ENCODE data around the gene PI4KB.
A peak's percentile ranks its signal among the peaks of the same experiment; 100 is the strongest.

The PI4KB gene

GRCh38 chr1:151311011-151311410 lies 16.2 kb downstream of the PI4KB start:
- DNase-seq = no peak

DNA sequence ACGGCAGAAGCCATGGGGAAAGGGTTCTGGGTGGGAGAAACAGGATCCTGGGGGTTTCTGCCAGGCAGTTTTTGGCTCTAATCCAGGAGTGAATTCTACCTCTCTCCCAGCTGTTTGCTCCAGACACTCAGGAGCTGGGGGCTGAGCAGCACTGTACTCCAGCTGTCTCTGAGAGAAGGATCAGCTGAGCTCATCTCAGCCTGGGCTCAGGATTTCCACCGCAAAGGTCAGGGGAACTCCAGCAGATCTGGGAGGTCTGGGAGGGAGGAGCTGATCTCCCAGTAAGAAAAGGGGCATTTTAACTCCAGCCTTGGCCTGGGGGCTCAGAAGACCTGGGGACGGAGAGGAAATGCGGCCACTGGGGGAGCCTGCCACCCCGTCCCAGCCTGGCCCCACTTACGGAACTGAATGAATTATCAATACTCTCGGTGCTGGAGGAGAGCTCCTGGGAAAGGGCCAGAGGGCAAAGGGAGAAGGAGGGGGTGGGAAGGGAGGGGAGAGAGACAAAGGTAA lies 17.3 kb downstream of the PI4KB start:
- no peak for DNase-seq

- DNase-seq = no peak
Measured at GRCh38 chr1:151294742-151295462, 32.3 kb downstream of the PI4KB start.

- no peak for DNase-seq
Measured at GRCh38 chr1:151293093-151293492, 34.1 kb downstream of the PI4KB start.

DNA sequence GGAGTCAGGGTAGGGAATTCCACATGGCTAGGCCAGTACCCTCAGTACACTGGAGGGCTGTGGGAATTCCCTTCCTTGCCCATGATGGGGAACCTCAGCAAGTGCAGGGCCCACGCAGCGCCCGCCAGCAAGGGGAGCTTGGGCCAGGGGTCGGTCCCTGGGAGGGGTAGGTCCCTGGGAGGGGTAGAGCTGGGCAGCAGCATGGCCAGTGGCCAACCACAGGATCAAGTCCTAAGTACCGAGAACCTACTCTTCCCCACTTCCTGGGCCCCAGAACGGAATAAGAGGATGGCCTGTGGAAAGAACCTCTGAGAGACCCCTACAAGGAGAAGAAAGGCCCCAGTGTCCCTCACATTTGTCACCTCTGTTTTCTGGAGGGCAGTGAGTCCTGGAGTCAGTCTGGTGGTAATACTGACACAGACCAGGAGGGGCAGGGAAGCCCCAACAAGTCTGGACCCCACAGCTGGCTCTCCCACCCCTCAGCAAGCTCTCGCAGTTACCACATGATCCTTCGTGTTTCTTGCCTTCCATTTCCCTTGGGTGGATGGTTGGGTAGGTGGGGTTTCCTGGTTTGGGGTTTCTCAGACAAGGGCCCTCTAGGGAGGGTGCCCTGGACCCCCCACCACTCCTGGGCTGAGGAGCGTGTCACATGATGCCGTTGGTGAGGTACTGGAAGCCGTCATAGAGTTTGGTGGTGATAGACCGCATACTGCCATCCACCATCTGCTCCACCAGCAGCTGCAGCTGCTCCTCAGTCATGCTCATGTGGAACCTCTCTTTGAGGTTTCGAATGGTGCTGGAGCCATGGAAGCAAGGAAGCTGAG lies 34.8 kb downstream of the PI4KB start:
- no peak for DNase-seq

DNA sequence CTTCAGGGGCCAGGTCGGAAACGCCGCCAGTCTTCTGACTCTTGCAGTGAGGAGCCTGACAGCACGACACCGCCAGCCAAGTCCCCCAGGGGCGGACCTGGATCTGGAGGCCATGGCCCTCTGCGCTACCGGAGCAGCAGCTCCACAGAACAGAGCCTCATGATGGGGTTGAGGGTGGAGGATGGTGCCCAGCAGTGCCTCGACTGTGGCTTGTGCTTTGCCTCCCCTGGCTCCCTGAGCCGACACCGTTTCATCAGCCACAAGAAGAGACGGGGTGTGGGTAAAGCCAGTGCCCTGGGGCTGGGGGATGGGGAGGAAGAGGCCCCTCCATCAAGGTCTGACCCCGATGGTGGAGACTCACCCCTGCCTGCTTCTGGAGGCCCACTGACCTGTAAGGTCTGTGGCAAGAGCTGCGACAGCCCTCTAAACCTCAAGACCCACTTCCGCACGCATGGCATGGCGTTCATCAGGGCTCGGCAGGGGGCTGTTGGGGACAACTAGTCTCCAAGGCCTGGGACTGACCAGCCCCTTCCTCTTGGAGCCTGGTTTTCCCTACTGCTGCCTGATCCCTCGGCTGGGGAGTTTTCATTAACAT lies 36.4 kb downstream of the PI4KB start:
- DNase-seq = no peak

GRCh38 chr1:151289991-151290708 lies 37.1 kb downstream of the PI4KB start:
- no peak for DNase-seq

DNA sequence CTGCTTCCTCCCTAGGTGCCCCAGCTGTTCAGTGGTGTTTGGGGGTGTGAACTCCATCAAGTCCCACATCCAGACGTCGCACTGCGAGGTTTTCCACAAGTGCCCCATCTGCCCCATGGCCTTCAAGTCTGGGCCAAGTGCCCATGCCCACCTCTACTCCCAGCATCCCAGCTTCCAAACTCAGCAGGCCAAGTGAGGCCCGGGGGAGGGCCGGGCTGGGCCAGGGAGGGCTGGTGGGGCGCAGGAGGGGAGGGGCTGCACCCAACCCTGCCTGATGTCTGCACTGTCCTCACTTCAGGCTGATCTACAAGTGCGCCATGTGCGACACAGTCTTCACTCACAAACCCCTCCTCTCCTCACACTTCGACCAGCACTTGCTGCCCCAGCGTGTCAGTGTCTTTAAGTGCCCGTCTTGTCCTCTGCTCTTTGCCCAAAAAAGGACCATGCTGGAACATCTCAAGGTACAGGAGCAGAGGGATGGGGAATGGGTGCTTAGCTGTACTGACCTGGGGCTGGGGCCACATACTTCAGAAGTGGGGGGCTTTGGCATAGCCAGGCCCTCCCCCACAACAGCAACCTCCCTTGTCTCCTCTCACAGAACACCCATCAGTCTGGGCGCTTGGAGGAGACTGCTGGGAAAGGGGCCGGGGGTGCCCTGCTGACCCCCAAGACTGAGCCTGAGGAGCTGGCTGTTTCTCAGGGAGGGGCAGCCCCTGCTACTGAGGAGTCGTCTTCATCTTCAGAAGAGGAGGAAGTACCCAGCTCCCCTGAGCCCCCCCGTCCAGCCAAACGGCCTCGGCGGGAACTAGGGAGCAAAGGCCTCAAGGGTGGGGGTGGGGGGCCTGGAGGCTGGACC lies 37.9 kb downstream of the PI4KB start:
- no peak for DNase-seq

- DNase-seq = no peak
Measured at GRCh38 chr1:151288502-151288901, 38.7 kb downstream of the PI4KB start.

- DNase-seq = no peak
Measured at GRCh38 chr1:151287767-151288500, 39.3 kb downstream of the PI4KB start.

DNA sequence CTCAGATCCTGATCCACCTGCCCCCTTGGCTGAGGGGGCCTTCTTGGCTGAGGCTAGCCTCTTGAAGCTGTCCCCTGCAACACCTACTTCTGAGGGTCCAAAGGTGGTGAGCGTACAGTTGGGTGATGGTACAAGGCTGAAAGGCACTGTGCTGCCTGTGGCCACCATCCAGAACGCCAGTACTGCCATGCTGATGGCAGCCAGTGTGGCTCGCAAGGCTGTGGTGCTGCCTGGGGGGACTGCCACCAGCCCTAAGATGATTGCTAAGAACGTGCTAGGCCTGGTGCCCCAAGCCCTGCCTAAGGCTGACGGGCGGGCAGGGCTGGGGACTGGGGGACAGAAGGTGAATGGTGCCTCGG lies 39.9 kb downstream of the PI4KB start:
- no peak for DNase-seq

- DNase-seq = no peak
Measured at GRCh38 chr1:151286619-151287340, 40.4 kb downstream of the PI4KB start.

DNA sequence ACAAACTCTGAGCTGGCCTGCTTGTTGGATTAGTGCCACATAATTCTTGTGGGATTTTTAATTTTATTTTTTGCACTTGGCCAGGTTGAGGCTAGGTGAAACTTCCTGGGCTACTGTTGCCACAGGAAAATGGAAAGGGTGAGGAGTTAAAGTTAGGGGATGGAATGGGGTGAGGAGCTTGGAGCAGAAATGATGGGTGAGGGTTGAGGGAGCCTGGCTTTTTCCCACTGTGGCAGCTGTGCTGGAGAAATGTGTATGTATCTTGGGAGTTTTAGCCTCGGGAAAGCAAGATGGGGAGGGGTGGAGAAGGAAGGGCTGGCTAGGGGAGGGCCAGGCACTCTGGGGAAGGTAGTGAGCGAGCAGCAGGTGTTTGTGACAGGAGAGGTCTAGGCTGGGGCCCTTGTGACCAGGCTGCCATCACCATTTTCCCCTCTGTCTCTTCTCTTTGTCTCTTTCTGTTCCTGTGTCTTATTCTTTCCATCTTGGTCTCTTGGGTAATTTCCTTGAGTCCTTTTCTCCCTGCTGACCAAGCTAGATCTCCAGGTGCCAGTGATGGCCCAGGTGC lies 43.1 kb downstream of the PI4KB start:
- DNase-seq = no peak

GRCh38 chr1:151282883-151283725 lies 44.1 kb downstream of the PI4KB start:
- peak; percentile 30 for DNase-seq

DNA sequence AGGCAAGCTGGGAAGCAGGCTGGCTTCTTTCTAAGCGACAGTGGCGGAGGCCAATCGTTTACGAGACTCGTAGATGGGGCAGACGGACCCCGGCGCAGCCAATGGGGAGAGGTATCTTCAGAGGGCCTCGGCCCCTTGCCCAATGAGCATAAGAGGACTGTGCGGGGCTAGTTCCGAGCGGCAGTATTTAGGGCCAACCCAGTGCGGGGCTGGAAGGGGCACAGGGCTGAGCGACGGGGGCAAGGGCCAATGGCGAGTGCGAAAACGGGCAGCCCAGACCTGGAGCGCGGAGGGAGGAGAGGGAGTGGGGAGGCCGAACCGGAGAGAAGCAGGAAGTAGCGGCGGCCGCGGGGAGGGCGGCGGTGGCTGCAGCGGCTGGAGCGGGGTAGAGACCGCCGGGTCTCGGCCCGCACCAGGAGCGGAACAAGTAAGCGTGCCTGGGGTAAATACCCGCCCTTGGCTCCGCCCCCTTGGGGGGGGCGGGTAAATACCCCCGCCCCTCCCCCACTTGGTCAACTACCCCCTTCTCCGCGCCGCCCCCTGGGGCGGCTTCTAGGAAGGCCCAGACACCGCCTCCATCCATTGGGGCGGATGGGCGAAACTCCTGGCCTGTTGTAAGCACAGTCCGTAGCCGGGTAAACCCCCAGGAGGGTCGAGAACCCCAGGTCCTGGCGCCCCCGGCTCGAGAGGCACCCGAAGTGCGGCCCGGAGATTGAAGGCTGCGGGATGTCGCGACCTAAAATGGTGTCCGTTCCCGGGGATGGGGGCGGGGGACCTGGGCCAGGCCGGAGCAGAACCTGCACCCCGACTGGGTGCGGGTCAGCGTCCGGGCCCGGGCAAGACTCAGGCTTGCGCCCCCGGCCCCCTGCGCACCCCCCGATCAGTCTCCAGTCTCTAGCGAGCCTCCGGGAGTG lies 45.0 kb downstream of the PI4KB start, which contains the start of gene ZNF687:
Gene ZNF687, plus strand, starts transcription at position 331 of the 914 bp plus-strand sequence. CDS start 3,993 bp downstream, outside the sequence.
- DNase-seq = peak; percentile 100

DNA sequence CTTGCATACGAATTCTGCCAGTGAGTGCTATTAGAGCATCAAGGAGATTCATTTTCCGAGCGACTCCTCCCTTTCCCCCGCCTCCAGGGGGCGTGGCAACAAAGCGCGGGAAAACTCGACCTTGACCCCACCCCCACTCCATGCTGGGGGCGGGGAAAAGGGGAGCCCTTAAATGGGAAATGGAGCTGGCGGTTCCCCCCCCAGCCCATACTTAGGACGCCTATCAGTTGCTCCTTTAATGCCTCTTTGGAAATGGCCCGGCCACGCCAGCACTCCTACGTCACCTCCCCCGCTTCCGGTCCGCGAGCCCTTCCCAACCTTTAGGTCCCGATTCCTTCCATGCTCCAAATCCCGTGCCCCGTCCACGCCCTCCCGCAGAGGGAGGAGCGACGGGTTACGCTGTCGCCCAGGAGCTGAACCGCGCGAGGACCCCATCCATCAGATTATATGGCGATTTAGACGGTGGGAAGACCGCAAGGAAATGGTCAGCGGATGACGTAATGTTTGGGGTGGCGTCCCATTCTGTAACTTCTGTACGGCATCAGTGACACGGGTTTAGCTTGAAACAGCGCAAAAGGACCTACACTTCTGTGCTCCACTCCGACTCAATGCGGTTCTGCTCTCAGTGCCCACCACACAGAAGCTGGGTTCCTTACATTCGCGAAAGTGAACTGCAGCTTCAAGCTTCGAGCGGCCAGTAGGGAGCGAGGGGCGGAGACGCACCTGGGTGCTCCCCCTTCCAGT lies 45.8 kb downstream of the PI4KB start:
- DNase-seq = peak; percentile 97

DNA sequence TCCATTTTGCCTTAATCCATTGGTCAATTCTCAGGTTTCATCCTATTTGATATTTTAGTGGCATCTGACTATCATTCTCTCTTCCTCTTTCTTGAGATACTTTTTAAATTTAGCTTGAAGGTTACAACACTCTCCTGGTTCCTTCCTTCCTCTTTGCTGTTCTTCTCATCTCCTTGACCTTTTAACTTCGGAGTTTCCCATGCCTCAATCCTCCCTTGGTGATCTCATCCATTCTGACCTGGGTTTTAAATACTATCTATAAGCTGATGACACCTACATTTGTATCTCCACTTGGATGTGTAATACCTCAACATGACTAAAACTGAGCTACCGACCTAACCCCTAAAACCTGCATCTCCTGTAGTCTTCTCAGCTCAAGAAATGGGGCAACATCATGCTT lies 50.0 kb downstream of the PI4KB start:
- peak; percentile 24 for DNase-seq
